ENCODE data around the gene SAV1. TPM values are rescaled to one million over a fixed set of nuclear protein-coding genes. Genes with fewer than 3 reads are reported as not detected.

The SAV1 gene
- total RNA-seq, 4 donors from 2014 or later: 23.3 to 40.0 (median 26.2) TPM

DNA sequence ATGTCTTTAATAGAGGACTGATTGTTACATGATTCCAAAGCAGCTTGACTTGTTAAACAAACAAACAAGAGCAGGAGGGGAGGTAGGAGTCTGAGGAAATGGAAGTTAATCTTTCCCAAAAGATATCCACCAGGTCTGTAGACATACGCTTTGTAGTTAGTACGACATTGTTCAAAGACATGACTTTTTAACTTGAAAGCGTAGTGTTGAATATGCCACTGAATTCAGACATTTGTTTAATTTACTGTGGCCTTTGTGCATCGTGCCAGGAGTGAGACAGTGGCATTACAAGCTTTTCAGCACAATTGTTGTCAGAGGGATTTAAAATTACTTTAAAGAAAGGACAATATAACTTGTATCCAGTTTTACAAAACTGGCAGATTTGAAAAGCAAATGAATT, 53.0 kb downstream of the SAV1 start:
- no peaks in the 10 kb centered on the region for H3K9me3 ChIP-seq
- no peak overlapping the region for H3K27ac ChIP-seq
- H3K4me3 ChIP-seq: no peak overlapping the region
- no peaks in the 10 kb centered on the region for H3K4me1 ChIP-seq
- WGBS: 66% methylated on average over 4 of the region's 4 CpGs
- H3K36me3 ChIP-seq: peaks cover 16% of the 10 kb centered on the region
- no peak for DNase-seq (ENCODE audit: low spot score in 2 of 2)
- TF ChIP-seq EP300 (IDR thresholded peaks at IDR 0.05) (no peak), POLR2AphosphoS5 (IDR thresholded peaks at IDR 0.05) (no peak), CTCF (IDR thresholded peaks at IDR 0.05) (no peak), POLR2A (IDR thresholded peaks at IDR 0.05) (no peak)
- H3K27me3 ChIP-seq: no peaks in the 10 kb centered on the region

DNA sequence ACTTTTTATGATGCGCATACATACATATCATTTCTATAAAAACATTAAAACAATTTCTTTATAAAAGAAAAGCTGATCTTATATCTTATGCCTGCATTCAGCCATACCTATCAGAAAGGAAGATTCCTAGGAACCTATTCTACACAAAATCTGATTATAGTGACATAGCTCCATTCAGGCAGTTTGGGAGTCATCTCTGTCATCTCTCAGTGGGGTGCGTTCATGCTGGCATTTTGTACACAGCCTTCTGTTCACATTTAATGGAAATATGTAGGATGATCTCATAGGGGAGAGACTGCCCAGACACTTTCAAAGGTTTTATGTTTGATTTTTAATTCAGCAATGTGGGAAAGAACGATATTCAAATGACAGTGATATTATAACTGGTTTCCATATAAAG, 55.3 kb downstream of the SAV1 start:
- Histone ChIP-seq H3K9me3 (no peaks in the 10 kb centered on the region), H3K27ac (no peak overlapping the region), H3K4me1 (no peaks in the 10 kb centered on the region), H3K27me3 (no peaks in the 10 kb centered on the region), H3K4me3 (no peak overlapping the region), H3K36me3 (peaks cover 16% of the 10 kb centered on the region)
- TF ChIP-seq CTCF (IDR thresholded peaks at IDR 0.05) (no peak), POLR2AphosphoS5 (IDR thresholded peaks at IDR 0.05) (no peak), EP300 (IDR thresholded peaks at IDR 0.05) (no peak), POLR2A (IDR thresholded peaks at IDR 0.05) (no peak)
- 90% methylated on average over 3 of the region's 3 CpGs for WGBS
- DNase-seq (ENCODE audit: low spot score in 2 of 2): no peak

- no peak for TF ChIP-seq EP300 (IDR thresholded peaks at IDR 0.05)
- no peak for TF ChIP-seq POLR2A (IDR thresholded peaks at IDR 0.05)
- no peak for TF ChIP-seq POLR2AphosphoS5 (IDR thresholded peaks at IDR 0.05)
- no peak for TF ChIP-seq CTCF (IDR thresholded peaks at IDR 0.05)
- H3K36me3 ChIP-seq: peaks cover 9% of the 10 kb centered on the region
- WGBS: 81% methylated on average over 1 of the region's 1 CpG
These were observed 57.6 kb downstream of the SAV1 start for GRCh38 chr14:50610465-50610864.

GRCh38 chr14:50608302-50608851, 59.7 kb downstream of the SAV1 start:
- no peak overlapping the region for H3K4me3 ChIP-seq
- TF ChIP-seq POLR2A (IDR thresholded peaks at IDR 0.05) (no peak), CTCF (IDR thresholded peaks at IDR 0.05) (no peak), EP300 (IDR thresholded peaks at IDR 0.05) (no peak), POLR2AphosphoS5 (IDR thresholded peaks at IDR 0.05) (no peak)
- H3K27me3 ChIP-seq: no peaks in the 10 kb centered on the region
- 46% methylated on average over 1 of the region's 1 CpG for WGBS
- H3K27ac ChIP-seq: no peak overlapping the region
- no peaks in the 10 kb centered on the region for H3K36me3 ChIP-seq
- DNase-seq (ENCODE audit: low spot score in 2 of 2): no peak
- H3K9me3 ChIP-seq: no peaks in the 10 kb centered on the region
- no peaks in the 10 kb centered on the region for H3K4me1 ChIP-seq

More at GRCh38 chr14:50610465-50610864, 57.6 kb downstream of the SAV1 start:
- H3K4me3 ChIP-seq: no peak overlapping the region
- H3K4me1 ChIP-seq: no peaks in the 10 kb centered on the region
- no peak overlapping the region for H3K27ac ChIP-seq
- no peak for DNase-seq (ENCODE audit: low spot score in 2 of 2)
- H3K9me3 ChIP-seq: no peaks in the 10 kb centered on the region
- H3K27me3 ChIP-seq: no peaks in the 10 kb centered on the region

- H3K27ac ChIP-seq: no peak overlapping the region
- no peaks in the 10 kb centered on the region for H3K9me3 ChIP-seq
- H3K27me3 ChIP-seq: no peaks in the 10 kb centered on the region
- DNase-seq (ENCODE audit: low spot score in 2 of 2): no peak
- no peaks in the 10 kb centered on the region for H3K4me1 ChIP-seq
- no peaks in the 10 kb centered on the region for H3K36me3 ChIP-seq
- no peak for TF ChIP-seq EP300 (IDR thresholded peaks at IDR 0.05)
- no peak for TF ChIP-seq POLR2AphosphoS5 (IDR thresholded peaks at IDR 0.05)
- TF ChIP-seq POLR2A (IDR thresholded peaks at IDR 0.05): no peak
- no peak for TF ChIP-seq CTCF (IDR thresholded peaks at IDR 0.05)
- 73% methylated on average over 1 of the region's 1 CpG for WGBS
- H3K4me3 ChIP-seq: no peak overlapping the region
These were observed 60.3 kb downstream of the SAV1 start for GRCh38 chr14:50607761-50608160.
